Thoracic aorta (tissue), 2 donors: ENCODE data around the gene MSI2. TPM values are rescaled to one million over a fixed set of nuclear protein-coding genes. Genes with fewer than 3 reads are reported as not detected.

ENCODE experiments used
- ATAC-seq: fragments of 150-250 bp; one replicate; pipeline ENCODE4 v1.8.0; 2017; ENCODE audit warnings: low read depth; ENCODE audit not compliant: insufficient number of reproducible peaks, low FRiP score
- DNase-seq: peaks from one replicate; pipeline ENCODE4 v3.0.0-alpha.2; 2020; ENCODE audit warnings: low spot score
- H3K27ac ChIP-seq, 2 donors: fragments of 200-600 bp; sonication (generic); 1 replicate in 1 of 2; 2 replicates in 1 of 2; pipeline ENCODE4 v1.5.1; 2016; ENCODE audit warnings: mild to moderate bottlenecking in 2 of 2, moderate library complexity in 2 of 2
- H3K27me3 ChIP-seq: fragments of 200-600 bp; sonication (generic); replicated peaks from 2 replicates; pipeline ENCODE4 v1.6.0; 2016; ENCODE audit warnings: mild to moderate bottlenecking; ENCODE audit not compliant: insufficient read depth
- H3K36me3 ChIP-seq: fragments of 200-600 bp; sonication (generic); one replicate; pipeline ENCODE4 v1.5.1; 2016
- H3K4me1 ChIP-seq, 2 donors: fragments of 200-600 bp; sonication (generic); 1 replicate in 1 of 2; 2 replicates in 1 of 2; pipeline versions ENCODE4 v1.5.1 to v1.6.0; 2016; ENCODE audit warnings: low read depth in 2 of 2, mild to moderate bottlenecking in 1 of 2; ENCODE audit not compliant: control insufficient read depth in 1 of 2
- H3K4me3 ChIP-seq: fragments of 200-600 bp; sonication (generic); 2 replicates; pipeline ENCODE4 v1.5.1; 2016; ENCODE audit warnings: mild to moderate bottlenecking
- H3K9me3 ChIP-seq: fragments of 200-600 bp; sonication (generic); 2 replicates; pipeline ENCODE4 v1.5.1; 2016
- CTCF ChIP-seq: fragments of 200-600 bp; sonication (generic); IDR thresholded peaks from one replicate; pipeline ENCODE4 v1.5.1; 2019; ENCODE audit warnings: antibody characterized with exemption
- total RNA-seq, 2 donors: library from RNA; depleted of rRNA; stranded (reverse); fragments of >200 nt; gene quantifications; one replicate each; pipeline versions ENCODE4 v1.1.0 to v1.2.3, GENCODE V29; 2016

MSI2 gene
- total RNA-seq, 2 donors from 2014 or later: 32.1 to 46.2 TPM

- no peak for TF ChIP-seq CTCF
- Histone ChIP-seq H3K4me1 (peaks cover 4 to 36% of the 10 kb centered on the region in 2 donors), H3K36me3 (no peaks in the 10 kb centered on the region), H3K9me3 (no peaks in the 10 kb centered on the region), H3K27ac (peak overlapping the region in 1 of 2 donors; percentile 55), H3K4me3 (no peak overlapping the region), H3K27me3 (no peaks in the 10 kb centered on the region)
- no peak for DNase-seq
- no peak for ATAC-seq
Measured at GRCh38 chr17:57599271-57600045, 343.1 kb downstream of the MSI2 start.

- TF ChIP-seq CTCF: no peak
- no peak for ATAC-seq
- no peaks in the 10 kb centered on the region for H3K27me3 ChIP-seq
- H3K4me3 ChIP-seq: no peak overlapping the region
- H3K9me3 ChIP-seq: no peaks in the 10 kb centered on the region
- DNase-seq: no peak
- no peaks in the 10 kb centered on the region for H3K36me3 ChIP-seq
- peak overlapping the region in 1 of 2 donors; percentile 55 for H3K27ac ChIP-seq
- H3K4me1 ChIP-seq: peaks cover 9 to 42% of the 10 kb centered on the region in 2 donors
Measured at GRCh38 chr17:57600074-57600473, 343.8 kb downstream of the MSI2 start.

GRCh38 chr17:57601143-57601735, 344.9 kb downstream of the MSI2 start:
- H3K27me3 ChIP-seq: no peaks in the 10 kb centered on the region
- no peak for TF ChIP-seq CTCF
- no peak overlapping the region for H3K4me3 ChIP-seq
- H3K36me3 ChIP-seq: no peaks in the 10 kb centered on the region
- no peaks in the 10 kb centered on the region for H3K9me3 ChIP-seq
- peaks cover 17 to 52% of the 10 kb centered on the region in 2 donors for H3K4me1 ChIP-seq
- no peak for ATAC-seq
- H3K27ac ChIP-seq: no peak overlapping the region
- no peak for DNase-seq

GRCh38 chr17:57602896-57603295, 346.6 kb downstream of the MSI2 start:
- Histone ChIP-seq H3K36me3 (no peaks in the 10 kb centered on the region), H3K4me1 (peaks cover 13 to 43% of the 10 kb centered on the region in 2 donors), H3K27me3 (no peaks in the 10 kb centered on the region), H3K9me3 (no peaks in the 10 kb centered on the region), H3K27ac (no peak overlapping the region), H3K4me3 (no peak overlapping the region)
- TF ChIP-seq CTCF: no peak
- no peak for ATAC-seq
- DNase-seq: no peak

- H3K4me1 ChIP-seq: peaks cover 13 to 37% of the 10 kb centered on the region in 2 donors
- H3K9me3 ChIP-seq: no peaks in the 10 kb centered on the region
- no peaks in the 10 kb centered on the region for H3K36me3 ChIP-seq
- ATAC-seq (no peak), DNase-seq (no peak)
- TF ChIP-seq CTCF: no peak
- H3K27me3 ChIP-seq: no peaks in the 10 kb centered on the region
- H3K4me3 ChIP-seq: no peak overlapping the region
- no peak overlapping the region for H3K27ac ChIP-seq
Measured at GRCh38 chr17:57603546-57603945, 347.2 kb downstream of the MSI2 start.
